Endodermal cell (in vitro differentiated cells): ENCODE measurements around the gene PPM1D. TPM values are rescaled to one million over a fixed set of nuclear protein-coding genes. Genes with fewer than 3 reads are reported as not detected.

Source experiments
- DNase-seq: peaks from one replicate; pipeline ENCODE4 v3.0.0-alpha.2; 2017
- H3K27ac ChIP-seq: 2 replicates; pipeline ENCODE4 v1.5.1; 2013; ENCODE audit warnings: mild to moderate bottlenecking, low read depth, low read length, moderate library complexity
- H3K27me3 ChIP-seq: 2 replicates; pipeline ENCODE4 v1.6.1; 2013; ENCODE audit warnings: mild to moderate bottlenecking, low read length, moderate library complexity; ENCODE audit not compliant: insufficient read depth, control insufficient read depth, poor library complexity, severe bottlenecking
- H3K36me3 ChIP-seq: 2 replicates; pipeline ENCODE4 v1.7.0; 2013; ENCODE audit warnings: mild to moderate bottlenecking, low read length, moderate library complexity; ENCODE audit not compliant: control insufficient read depth, insufficient read depth
- H3K4me1 ChIP-seq: one replicate; pipeline ENCODE4 v1.7.0; 2013; ENCODE audit warnings: low read length; ENCODE audit not compliant: control insufficient read depth, insufficient read depth
- H3K4me3 ChIP-seq: 2 replicates; pipeline ENCODE4 v1.5.1; 2013; ENCODE audit warnings: mild to moderate bottlenecking, low read length, moderate library complexity
- H3K9ac ChIP-seq: 2 replicates; pipeline ENCODE4 v1.6.1; 2013; ENCODE audit warnings: mild to moderate bottlenecking, low read length, moderate library complexity; ENCODE audit not compliant: poor library complexity, severe bottlenecking; ENCODE audit errors: extremely low read depth
- H3K9me3 ChIP-seq: 2 replicates; pipeline ENCODE4 v1.6.1; 2013; ENCODE audit warnings: mild to moderate bottlenecking, low read length, moderate library complexity; ENCODE audit not compliant: control insufficient read depth
- H3K27ac Mint-ChIP-seq: 2 replicates; pipeline ENCODE4 v1.8.0; 2020; ENCODE audit warnings: mixed read lengths
- H3K27me3 Mint-ChIP-seq: 2 replicates; pipeline ENCODE4 v1.8.0; 2021; ENCODE audit warnings: mild to moderate bottlenecking, mixed read lengths; ENCODE audit not compliant: insufficient read depth
- H3K36me3 Mint-ChIP-seq: 2 replicates; pipeline ENCODE4 v1.8.0; 2020; ENCODE audit warnings: low read depth, mixed read lengths
- H3K4me1 Mint-ChIP-seq: 2 replicates; pipeline ENCODE4 v1.8.0; 2020; ENCODE audit warnings: mixed read lengths
- H3K4me3 Mint-ChIP-seq: 2 replicates; pipeline ENCODE4 v1.8.0; 2020; ENCODE audit warnings: mild to moderate bottlenecking, moderate library complexity, mixed read lengths
- H3K9me3 Mint-ChIP-seq: 2 replicates; pipeline ENCODE4 v1.8.0; 2020; ENCODE audit warnings: mild to moderate bottlenecking, mixed read lengths
- CTCF ChIP-seq: fragments of 200-600 bp; sonication (generic); conservative IDR thresholded peaks from 2 replicates; pipeline ENCODE4 v1.5.0; 2021; ENCODE audit warnings: antibody characterized with exemption, mild to moderate bottlenecking
- WGBS, 2 experiments: methylation state at CpG; one replicate each; pipeline versions ENCODE4 v1.1.5 to v1.1.7; 2013; ENCODE audit warnings: missing lambda C conversion rate in 2 of 2, mixed read lengths in 1 of 2; ENCODE audit not compliant: insufficient coverage in 1 of 2, insufficient read length in 1 of 2; 5-methylcytosine and 5-hydroxymethylcytosine counted together
- total RNA-seq, 2 donors: library from RNA; stranded (reverse); fragmentation: NEBNext Ultra II Directional in 1 of 2; extraction: Animal tissue kit (Norgen Biotek cat#: 25700) in 1 of 2; gene quantifications; 2 replicates in 1 of 2; 3 replicates in 1 of 2; pipeline ENCODE4 v1.2.1, GENCODE V29; 2021

Gene PPM1D
- total RNA-seq, 2 donors from 2014 or later, result 9.4 to 13.0 TPM

- DNase-seq, result no peak
- Mint-ChIP-seq H3K27ac (peak overlapping the region; percentile 99), H3K36me3 (no peaks in the 10 kb centered on the region), H3K4me3 (peak overlapping the region; percentile 86), H3K27me3 (peaks cover 3% of the 10 kb centered on the region), H3K4me1 (peaks cover 21% of the 10 kb centered on the region), H3K9me3 (no peaks in the 10 kb centered on the region)
- H3K36me3 ChIP-seq, result no peaks in the 10 kb centered on the region
- H3K4me1 ChIP-seq, result peaks cover 6% of the 10 kb centered on the region
- peak overlapping the region; percentile 96 for H3K9ac ChIP-seq
- H3K27me3 ChIP-seq, result no peaks in the 10 kb centered on the region
- H3K4me3 ChIP-seq, result peak overlapping the region; percentile 92
- WGBS, 2 experiments, result 4 to 7% methylated on average over 16 to 17 of the region's 17 CpGs
- TF ChIP-seq CTCF, result no peak
- no peaks in the 10 kb centered on the region for H3K9me3 ChIP-seq
- H3K27ac ChIP-seq, result peak overlapping the region; percentile 98
These were observed 773 bp upstream of the PPM1D start for GRCh38 chr17:60599220-60599619.

GRCh38 chr17:60600490-60601446, 775 bp downstream of the PPM1D start:
- Mint-ChIP-seq H3K4me1 (peaks cover 16% of the 10 kb centered on the region), H3K27me3 (peaks cover 3% of the 10 kb centered on the region), H3K4me3 (peak overlapping the region; percentile 86), H3K27ac (peak overlapping the region; percentile 99), H3K9me3 (no peaks in the 10 kb centered on the region), H3K36me3 (no peaks in the 10 kb centered on the region)
- Histone ChIP-seq H3K4me3 (peak overlapping the region; percentile 99), H3K9ac (peak overlapping the region; percentile 88), H3K27me3 (no peaks in the 10 kb centered on the region), H3K4me1 (no peaks in the 10 kb centered on the region), H3K9me3 (no peaks in the 10 kb centered on the region), H3K36me3 (no peaks in the 10 kb centered on the region), H3K27ac (peak overlapping the region; percentile 90)
- WGBS, 2 experiments, result 0% methylated on average over 54 to 69 of the region's 69 CpGs
- peak; percentile 95 for DNase-seq
- peak; percentile 87 for TF ChIP-seq CTCF

- Mint-ChIP-seq H3K4me1 (peaks cover 16% of the 10 kb centered on the region), H3K27me3 (peaks cover 3% of the 10 kb centered on the region), H3K36me3 (no peaks in the 10 kb centered on the region), H3K27ac (peak overlapping the region; percentile 90), H3K9me3 (no peaks in the 10 kb centered on the region), H3K4me3 (peak overlapping the region; percentile 86)
- H3K36me3 ChIP-seq, result no peaks in the 10 kb centered on the region
- H3K9ac ChIP-seq, result peak overlapping the region; percentile 88
- no peak overlapping the region for H3K27ac ChIP-seq
- H3K9me3 ChIP-seq, result no peaks in the 10 kb centered on the region
- peak; percentile 88 for DNase-seq
- WGBS, 2 experiments, result 0 to 2% methylated on average over 7 to 14 of the region's 14 CpGs
- H3K4me1 ChIP-seq, result no peaks in the 10 kb centered on the region
- H3K4me3 ChIP-seq, result peak overlapping the region; percentile 99
- TF ChIP-seq CTCF, result no peak
- H3K27me3 ChIP-seq, result no peaks in the 10 kb centered on the region
These were observed 1.7 kb downstream of the PPM1D start for GRCh38 chr17:60601447-60602384.
